MM.1S (cell line): Measurements from ENCODE around the gene CSF1R.

ENCODE experiments used
- DNase-seq: peaks from one replicate; pipeline ENCODE4 v3.0.0-alpha.2; 2015
- H2AFZ ChIP-seq: fragments of 300-600 bp; sonication (generic); 2 replicates; pipeline ENCODE4 v1.6.0; 2016; ENCODE audit warnings: antibody characterized with exemption, low read length
- H3F3A ChIP-seq: fragments of 300-600 bp; sonication (generic); 2 replicates; pipeline ENCODE4 v1.6.1; 2016; ENCODE audit warnings: mild to moderate bottlenecking, antibody characterized with exemption, low read length, moderate library complexity, mixed read lengths; ENCODE audit not compliant: insufficient read depth
- H3K27ac ChIP-seq: fragments of 300-600 bp; sonication (generic); 2 replicates; pipeline ENCODE4 v1.5.1; 2016; ENCODE audit warnings: mild to moderate bottlenecking, low read length
- H3K27me3 ChIP-seq: fragments of 300-600 bp; sonication (generic); replicated peaks from 2 replicates; pipeline ENCODE4 v1.6.0; 2016; ENCODE audit warnings: low read length; ENCODE audit not compliant: insufficient read depth
- H3K36me3 ChIP-seq: fragments of 300-600 bp; sonication (generic); replicated peaks from 2 replicates; pipeline ENCODE4 v1.6.1; 2016; ENCODE audit warnings: mild to moderate bottlenecking, low read length, mixed read lengths; ENCODE audit not compliant: insufficient read depth
- H3K4me1 ChIP-seq: fragments of 300-600 bp; sonication (generic); 2 replicates; pipeline ENCODE4 v1.6.1; 2016; ENCODE audit warnings: low read length, mixed read lengths
- H3K4me2 ChIP-seq: fragments of 300-600 bp; sonication (generic); 2 replicates; pipeline ENCODE4 v1.6.0; 2016; ENCODE audit warnings: low read depth, low read length
- H3K4me3 ChIP-seq: fragments of 300-600 bp; sonication (generic); 2 replicates; pipeline ENCODE4 v1.5.1; 2016; ENCODE audit warnings: low read length, mixed read lengths
- H3K79me2 ChIP-seq: fragments of 300-600 bp; sonication (generic); 2 replicates; pipeline ENCODE4 v1.6.1; 2016; ENCODE audit warnings: mixed run types, low read length, mixed read lengths
- H3K9ac ChIP-seq: fragments of 300-600 bp; sonication (generic); 2 replicates; pipeline ENCODE4 v1.6.1; 2016; ENCODE audit warnings: low read length, mixed read lengths
- H3K9me2 ChIP-seq: fragments of 300-600 bp; sonication (generic); replicated peaks from 2 replicates; pipeline ENCODE4 v1.6.1; 2016; ENCODE audit warnings: mild to moderate bottlenecking, low read length, mixed read lengths; ENCODE audit not compliant: insufficient read depth
- H3K9me3 ChIP-seq: fragments of 300-600 bp; sonication (generic); replicated peaks from 2 replicates; pipeline ENCODE4 v1.6.1; 2016; ENCODE audit warnings: mild to moderate bottlenecking, low read length, mixed read lengths; ENCODE audit not compliant: insufficient read depth
- H4K20me1 ChIP-seq: fragments of 300-600 bp; sonication (generic); 2 replicates; pipeline ENCODE4 v1.6.1; 2016; ENCODE audit warnings: mild to moderate bottlenecking, low read length, moderate library complexity, mixed read lengths; ENCODE audit not compliant: insufficient read depth
- CTCF ChIP-seq: fragments of 300-600 bp; sonication (generic); IDR thresholded peaks from 2 replicates; pipeline ENCODE4 v1.5.1; 2016; ENCODE audit warnings: antibody characterized with exemption, low read length, mixed read lengths
- EZH2 ChIP-seq: fragments of 300-600 bp; sonication (generic); optimal IDR thresholded peaks from 2 replicates; pipeline ENCODE3; 2017; ENCODE audit warnings: low read depth, mild to moderate bottlenecking, antibody characterized with exemption, low read length, mixed read lengths
- EZH2phosphoT487 ChIP-seq: fragments of 300-600 bp; sonication (generic); IDR thresholded peaks from 2 replicates; pipeline ENCODE4 v1.6.1; 2018; ENCODE audit warnings: antibody characterized with exemption, low read length

The CSF1R gene

GRCh38 chr5:150129454-150129812, 43.1 kb upstream of the CSF1R start:
- Histone ChIP-seq H3K9me2 (no peaks in the 10 kb centered on the region), H3K27ac (no peak overlapping the region), H3K27me3 (no peaks in the 10 kb centered on the region), H3F3A (no peaks in the 10 kb centered on the region), H3K9ac (no peak overlapping the region), H3K4me1 (no peaks in the 10 kb centered on the region), H3K4me2 (peak overlapping the region; percentile 66), H3K4me3 (peak overlapping the region; percentile 21; the same call in 1 of the 2 replicates), H3K36me3 (no peaks in the 10 kb centered on the region), H2AFZ (peak overlapping the region; percentile 60), H3K9me3 (no peaks in the 10 kb centered on the region), H4K20me1 (no peaks in the 10 kb centered on the region), H3K79me2 (no peaks in the 10 kb centered on the region)
- no peak for TF ChIP-seq CTCF
- TF ChIP-seq EZH2: no peak
- TF ChIP-seq EZH2phosphoT487: no peak
- no peak for DNase-seq

GRCh38 chr5:150126921-150127265, 40.5 kb upstream of the CSF1R start:
- H3K4me2 ChIP-seq: no peak overlapping the region
- no peak overlapping the region for H3K4me3 ChIP-seq
- H3K27me3 ChIP-seq: no peaks in the 10 kb centered on the region
- H3K36me3 ChIP-seq: no peaks in the 10 kb centered on the region
- H3F3A ChIP-seq: no peaks in the 10 kb centered on the region
- H3K27ac ChIP-seq: no peak overlapping the region
- no peak overlapping the region for H3K9ac ChIP-seq
- H4K20me1 ChIP-seq: no peaks in the 10 kb centered on the region
- no peaks in the 10 kb centered on the region for H3K9me2 ChIP-seq
- no peak for DNase-seq
- H3K9me3 ChIP-seq: no peaks in the 10 kb centered on the region
- H3K4me1 ChIP-seq: no peaks in the 10 kb centered on the region
- H3K79me2 ChIP-seq: no peaks in the 10 kb centered on the region
- no peak overlapping the region for H2AFZ ChIP-seq
- TF ChIP-seq EZH2: no peak
- TF ChIP-seq EZH2phosphoT487: no peak
- no peak for TF ChIP-seq CTCF

GRCh38 chr5:150126199-150126920, 40.0 kb upstream of the CSF1R start:
- Histone ChIP-seq H3K4me1 (no peaks in the 10 kb centered on the region), H3F3A (no peaks in the 10 kb centered on the region), H3K36me3 (no peaks in the 10 kb centered on the region), H3K79me2 (no peaks in the 10 kb centered on the region), H3K27ac (no peak overlapping the region), H4K20me1 (no peaks in the 10 kb centered on the region), H3K9me2 (no peaks in the 10 kb centered on the region), H2AFZ (no peak overlapping the region), H3K9ac (no peak overlapping the region), H3K9me3 (no peaks in the 10 kb centered on the region), H3K4me3 (no peak overlapping the region), H3K27me3 (no peaks in the 10 kb centered on the region), H3K4me2 (no peak overlapping the region)
- no peak for DNase-seq
- no peak for TF ChIP-seq CTCF
- no peak for TF ChIP-seq EZH2
- TF ChIP-seq EZH2phosphoT487: no peak
